Mucosa of descending colon (tissue), 3 donors: ENCODE data around the gene FMO2. TPM values are rescaled to one million over a fixed set of nuclear protein-coding genes. Genes with fewer than 3 reads are reported as not detected.

Experiments
- ATAC-seq: fragments of 200-7000 bp; cut with Tn5 transposase; one replicate; pipeline ENCODE4 v1.9.1; 2020; ENCODE audit warnings: mild to moderate bottlenecking, moderate library complexity
- DNase-seq, 3 donors: peaks; one replicate each; pipeline ENCODE4 v3.0.0-alpha.2; 2020
- H3K36me3 ChIP-seq: fragments of 200-600 bp; one replicate; pipeline ENCODE4 v1.8.0; 2021; ENCODE audit warnings: low read depth, mild to moderate bottlenecking
- H3K4me1 ChIP-seq: fragments of 200-600 bp; one replicate; pipeline ENCODE4 v1.8.0; 2021; ENCODE audit warnings: low read depth, mild to moderate bottlenecking
- H3K4me3 ChIP-seq: fragments of 200-600 bp; one replicate; pipeline ENCODE4 v1.8.0; 2021; ENCODE audit warnings: mild to moderate bottlenecking
- H3K9me3 ChIP-seq: fragments of 200-600 bp; one replicate; pipeline ENCODE4 v1.8.0; 2021; ENCODE audit warnings: mild to moderate bottlenecking
- CTCF ChIP-seq: fragments of 200-600 bp; IDR thresholded peaks from one replicate; pipeline ENCODE4 v1.8.0; 2022; ENCODE audit warnings: antibody characterized with exemption, mild to moderate bottlenecking
- intact Hi-C, 2 donors: fragments of 100-400 bp; cut with DNase I in 1 of 2; cut with micrococcal nuclease in 1 of 2; formaldehyde crosslinking; loops; one replicate each; pipeline versions ENCODE4 v1.11.0 to v1.11.1; 2022; cut with DNase I, micrococcal nuclease
- total RNA-seq, 3 donors: library from RNA; stranded (reverse); fragmentation: NEBNext Ultra II Directional in 2 of 3; extraction: Animal tissue kit (Norgen Biotek cat#: 25700) in 2 of 3; gene quantifications; one replicate each; pipeline versions ENCODE4 v1.2.1 to v1.2.4, GENCODE V29; 2021 to 2023
- donor health status: DM: no; HTN: no; CAD: no; lungs with moderate emphysema.
- donor health status: DM: no; HTN: no; CAD: no.
- donor health status: DM: no; HTN: yes; CAD: no.

FMO2 gene
- total RNA-seq, 3 donors from 2014 or later: 0.55 to 6.1 (median 1.2) TPM

GRCh38 chr1:171204296-171204695 is 19.2 kb downstream of the FMO2 start:
- no peaks in the 10 kb centered on the region for H3K4me1 ChIP-seq
- TF ChIP-seq CTCF: no peak
- ATAC-seq (no peak), DNase-seq (no peak)
- H3K4me3 ChIP-seq: no peak overlapping the region
- H3K36me3 ChIP-seq: no peaks in the 10 kb centered on the region
- H3K9me3 ChIP-seq: no peaks in the 10 kb centered on the region
- intact Hi-C loops: no loop called here

GRCh38 chr1:171206204-171206977 is 21.3 kb downstream of the FMO2 start:
- Histone ChIP-seq H3K36me3 (no peaks in the 10 kb centered on the region), H3K4me3 (no peak overlapping the region), H3K9me3 (no peaks in the 10 kb centered on the region), H3K4me1 (peaks cover 8% of the 10 kb centered on the region)
- intact Hi-C loops: no loop called here
- no peak for TF ChIP-seq CTCF
- DNase-seq (no peak), ATAC-seq (no peak)

DNA sequence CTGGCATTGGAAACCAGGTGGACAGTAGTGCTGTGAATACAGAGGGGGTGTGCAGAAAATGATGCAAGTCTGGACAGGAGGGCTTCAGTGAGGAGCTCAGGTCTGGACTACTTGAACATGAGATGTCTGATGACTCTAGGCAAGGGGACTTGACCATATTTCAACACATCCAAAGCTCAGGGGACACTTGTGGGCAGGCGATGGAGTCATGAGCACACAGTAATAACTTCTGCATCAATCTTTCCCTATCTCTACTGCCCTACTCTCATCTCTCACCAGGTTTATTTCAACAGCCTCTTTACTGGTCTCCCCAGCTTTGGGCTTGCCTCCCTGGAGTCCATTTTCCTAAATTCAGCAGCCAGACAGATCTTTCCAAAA is 21.9 kb downstream of the FMO2 start:
- ATAC-seq: no peak
- intact Hi-C loops: no loop called here
- DNase-seq: no peak
- no peaks in the 10 kb centered on the region for H3K36me3 ChIP-seq
- no peak overlapping the region for H3K4me3 ChIP-seq
- no peak for TF ChIP-seq CTCF
- peaks cover 8% of the 10 kb centered on the region for H3K4me1 ChIP-seq
- no peaks in the 10 kb centered on the region for H3K9me3 ChIP-seq

GRCh38 chr1:171207377-171207776 is 22.3 kb downstream of the FMO2 start:
- no peak for DNase-seq
- ATAC-seq: no peak
- no peaks in the 10 kb centered on the region for H3K36me3 ChIP-seq
- H3K9me3 ChIP-seq: no peaks in the 10 kb centered on the region
- H3K4me3 ChIP-seq: no peak overlapping the region
- TF ChIP-seq CTCF: no peak
- H3K4me1 ChIP-seq: peaks cover 8% of the 10 kb centered on the region
- intact Hi-C loops: no loop called here

DNA sequence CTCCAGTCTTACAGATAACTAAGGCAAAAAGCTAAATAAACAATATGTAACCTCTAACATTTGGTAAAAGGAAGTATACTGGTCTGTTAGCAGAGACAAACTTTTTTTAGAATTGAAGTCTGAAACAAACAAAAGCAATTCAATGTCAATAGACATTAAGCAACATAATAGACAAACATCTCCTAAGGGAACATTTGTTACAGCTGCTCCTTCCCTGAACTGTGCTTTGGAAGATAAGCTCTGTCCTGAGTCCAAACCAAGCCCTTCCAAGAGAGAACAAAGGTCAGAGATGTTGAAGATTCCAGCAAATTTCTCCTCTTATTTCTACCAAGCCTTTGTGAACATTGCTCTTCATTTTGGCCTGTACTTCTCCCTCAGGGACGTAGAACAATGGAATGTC is 25.3 kb downstream of the FMO2 start:
- intact Hi-C loops: no loop called here
- peak; percentile 92 for ATAC-seq
- Histone ChIP-seq H3K4me3 (no peak overlapping the region), H3K4me1 (peaks cover 8% of the 10 kb centered on the region), H3K36me3 (no peaks in the 10 kb centered on the region), H3K9me3 (no peaks in the 10 kb centered on the region)
- no peak for TF ChIP-seq CTCF
- DNase-seq: peak in 1 of 3 donors; percentile 14
